Activated naive CD4-positive, alpha-beta T cell treated with anti-CD3 and anti-CD28 coated beads, Interleukin-2, amount 50 U/mL, for 72 hours (primary cell): ENCODE data around the gene CA7. TPM values are rescaled to one million over a fixed set of nuclear protein-coding genes. Genes with fewer than 3 reads are reported as not detected.

Experiments used
- ATAC-seq, 2 donors: fragments of 150-1000 bp; cut with Tn5 transposase; 2 replicates each; pipeline ENCODE4 v1.10.0; 2021; ENCODE audit warnings: mild to moderate bottlenecking in 2 of 2, moderate library complexity in 2 of 2
- DNase-seq, 2 donors: peaks; one replicate each; pipeline ENCODE4 v3.0.0; 2021 to 2022; ENCODE audit warnings: low spot score in 2 of 2
- H3K27ac Mint-ChIP-seq, 2 donors: one replicate each; pipeline ENCODE4 v1.8.0; 2022; ENCODE audit warnings: mild to moderate bottlenecking in 2 of 2, mixed read lengths in 2 of 2
- H3K36me3 Mint-ChIP-seq, 2 donors: one replicate each; pipeline ENCODE4 v1.8.0; 2022; ENCODE audit warnings: mixed read lengths in 2 of 2
- H3K9me3 Mint-ChIP-seq, 2 donors: one replicate each; pipeline ENCODE4 v1.8.0; 2022; ENCODE audit warnings: mixed read lengths in 2 of 2
- total RNA-seq, 2 donors: library from RNA; stranded (reverse); gene quantifications; one replicate each; pipeline ENCODE4 v1.2.3, GENCODE V29; 2022

The CA7 gene
- total RNA-seq, 2 donors from 2014 or later = not detected

GRCh38 chr16:66899310-66899944 is 55.2 kb downstream of the CA7 start:
- ATAC-seq = no peak
- DNase-seq = no peak
- Mint-ChIP-seq H3K36me3 (no peaks in the 10 kb centered on the region), H3K27ac (peak overlapping the region; percentile 49 to 78), H3K9me3 (no peaks in the 10 kb centered on the region)

GRCh38 chr16:66899945-66900710 is 55.9 kb downstream of the CA7 start:
- DNase-seq = no peak
- Mint-ChIP-seq H3K36me3 (no peaks in the 10 kb centered on the region), H3K27ac (no peak overlapping the region), H3K9me3 (no peaks in the 10 kb centered on the region)
- ATAC-seq = no peak

- H3K9me3 Mint-ChIP-seq = no peaks in the 10 kb centered on the region
- no peak for ATAC-seq
- DNase-seq = no peak
- H3K36me3 Mint-ChIP-seq = no peaks in the 10 kb centered on the region
- H3K27ac Mint-ChIP-seq = no peak overlapping the region
Observed at GRCh38 chr16:66900721-66901441, 56.7 kb downstream of the CA7 start.

- no peak for ATAC-seq
- no peak overlapping the region for H3K27ac Mint-ChIP-seq
- DNase-seq = no peak
- no peaks in the 10 kb centered on the region for H3K36me3 Mint-ChIP-seq
- H3K9me3 Mint-ChIP-seq = no peaks in the 10 kb centered on the region
Observed at GRCh38 chr16:66901626-66902025, 57.4 kb downstream of the CA7 start.

- Mint-ChIP-seq H3K36me3 (no peaks in the 10 kb centered on the region), H3K27ac (no peak overlapping the region), H3K9me3 (no peaks in the 10 kb centered on the region)
- no peak for DNase-seq
- no peak for ATAC-seq
Observed at GRCh38 chr16:66902648-66903543, 58.7 kb downstream of the CA7 start.

Other genes with a start within 250 kb of the CA7 start
- gene CMTM3, start 239.7 kb upstream of the CA7 start, total RNA-seq = 10 to 100 TPM; 40.0 to 74.0 TPM
- 1 to 10 TPM; 2.4 to 3.3 TPM for gene CMTM4, start 147.7 kb upstream of the CA7 start, total RNA-seq
- gene DYNC1LI2, start 92.8 kb upstream of the CA7 start, total RNA-seq = 10 to 100 TPM; 51.6 to 61.4 TPM
- not detected for gene TERB1, start 42.8 kb upstream of the CA7 start, total RNA-seq
- gene NAE1, start 13.4 kb upstream of the CA7 start, total RNA-seq = 100 to 1,000 TPM in 1 of 2 donors, 10 to 100 TPM in 1; 93.9 to 121 TPM
- gene PDP2, start 36.1 kb downstream of the CA7 start, total RNA-seq = 10 to 100 TPM; 28.7 to 65.1 TPM
- gene CDH16, start 74.5 kb downstream of the CA7 start, total RNA-seq = not detected
- 1 to 10 TPM in 1 of 2 donors, under 1 TPM in 1; 0.99 to 3.8 TPM for gene RRAD, start 81.1 kb downstream of the CA7 start, total RNA-seq
- 100 to 1,000 TPM; 169 to 196 TPM for gene CIAO2B, start 90.0 kb downstream of the CA7 start, total RNA-seq
- 10 to 100 TPM; 26.2 to 29.8 TPM for gene CES2, start 91.1 kb downstream of the CA7 start, total RNA-seq
- gene CES3, start 116.9 kb downstream of the CA7 start, total RNA-seq = 1 to 10 TPM in 1 of 2 donors, under 1 TPM in 1; 0.73 to 6.8 TPM
- 10 to 100 TPM in 1 of 2 donors, 1 to 10 TPM in 1; 8.2 to 21.3 TPM for gene CES4A, start 144.2 kb downstream of the CA7 start, total RNA-seq
- gene CBFB, start 184.7 kb downstream of the CA7 start, total RNA-seq = 100 to 1,000 TPM; 119 to 124 TPM